Keratinocyte (primary cell): ENCODE results near the gene OR6C70.
"Not testable (repeated sequence)": the region's sequence is repeated elsewhere in the genome, so short reads cannot be mapped to it uniquely, and the experiment has no call there.

Source experiments
- CTCF ChIP-seq, 3 experiments: IDR thresholded peaks in 1 of 3; conservative IDR thresholded peaks in 1 of 3; optimal IDR thresholded peaks in 1 of 3; 2 replicates in 2 of 3; 3 replicates in 1 of 3; pipeline versions ENCODE3 to v1.5.1; 2011; ENCODE audit warnings: low read length in 3 of 3, mild to moderate bottlenecking in 3 of 3, moderate library complexity in 2 of 3, control low read depth in 1 of 3, inconsistent platforms in 1 of 3; ENCODE audit not compliant: insufficient read depth in 2 of 3; ENCODE audit errors: extremely low read depth in 1 of 3
- EZH2 ChIP-seq: IDR thresholded peaks from one replicate; pipeline ENCODE4 v1.6.1; 2012; ENCODE audit warnings: inconsistent platforms, mild to moderate bottlenecking, low read length, moderate library complexity

GRCh38 chr12:55464926-55465325 lies 5.0 kb downstream of the OR6C70 start:
- not testable (repeated sequence) for TF ChIP-seq CTCF (optimal IDR thresholded peaks at IDR 0.05 in 1 of 3, IDR thresholded peaks at IDR 0.05 in 1 of 3, conservative IDR thresholded peaks at IDR 0.05 in 1 of 3; ENCODE audit: extremely low read depth in 1 of 3, insufficient read depth in 2 of 3, low read length in 3 of 3); EZH2
